Measurements from ENCODE around the gene PRRG3. TPM values are rescaled to one million over a fixed set of nuclear protein-coding genes. Genes with fewer than 3 reads are reported as not detected.

The PRRG3 gene
- total RNA-seq, 1 donor from 2014 or later: 1.9 TPM

DNA sequence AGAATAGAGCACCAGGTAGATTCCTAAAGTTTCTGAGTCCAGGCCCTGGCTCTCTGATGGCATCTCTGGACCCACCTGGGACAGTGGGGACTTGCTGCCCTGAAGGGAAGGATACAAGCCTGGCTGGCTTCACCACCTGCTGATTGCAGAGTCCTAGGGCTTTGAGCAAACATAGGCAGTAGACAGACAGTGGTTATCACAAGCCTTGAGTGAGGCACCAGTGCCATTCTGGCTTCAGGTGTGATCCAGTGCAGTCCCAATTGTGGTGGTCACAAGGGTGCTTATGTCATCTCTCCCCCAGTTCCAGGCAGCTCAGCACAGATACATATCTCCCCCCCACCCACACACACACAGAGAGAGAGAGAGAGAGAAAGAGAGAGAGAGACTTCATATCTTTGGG is 6.6 kb upstream of the PRRG3 start:
- H3K27me3 Mint-ChIP-seq (ENCODE audit: insufficient read depth, low read depth): no peaks in the 10 kb centered on the region
- H3K9ac ChIP-seq: no peak overlapping the region
- no peaks in the 10 kb centered on the region for H3K36me3 Mint-ChIP-seq
- H3K4me1 ChIP-seq: no peaks in the 10 kb centered on the region
- no peaks in the 10 kb centered on the region for H3K36me3 ChIP-seq
- no peak overlapping the region for H3K27ac Mint-ChIP-seq
- H3K4me3 ChIP-seq: no peak overlapping the region
- H2AFZ ChIP-seq (replicated peaks): no peak overlapping the region
- DNase-seq (ENCODE audit: low spot score): no peak
- H3K4me1 Mint-ChIP-seq: no peaks in the 10 kb centered on the region
- peaks cover 12% of the 10 kb centered on the region for H3K27me3 ChIP-seq
- H3K9me3 ChIP-seq (ENCODE audit: low read depth): no peaks in the 10 kb centered on the region
- no peaks in the 10 kb centered on the region for H3K79me2 ChIP-seq (ENCODE audit: low read depth)
- peaks cover 5% of the 10 kb centered on the region for H3K9me3 Mint-ChIP-seq
- H3K4me2 ChIP-seq: no peak overlapping the region
- H3K27ac ChIP-seq: no peak overlapping the region
- H3K4me3 Mint-ChIP-seq: no peak overlapping the region
- TF ChIP-seq, protein P1, sequence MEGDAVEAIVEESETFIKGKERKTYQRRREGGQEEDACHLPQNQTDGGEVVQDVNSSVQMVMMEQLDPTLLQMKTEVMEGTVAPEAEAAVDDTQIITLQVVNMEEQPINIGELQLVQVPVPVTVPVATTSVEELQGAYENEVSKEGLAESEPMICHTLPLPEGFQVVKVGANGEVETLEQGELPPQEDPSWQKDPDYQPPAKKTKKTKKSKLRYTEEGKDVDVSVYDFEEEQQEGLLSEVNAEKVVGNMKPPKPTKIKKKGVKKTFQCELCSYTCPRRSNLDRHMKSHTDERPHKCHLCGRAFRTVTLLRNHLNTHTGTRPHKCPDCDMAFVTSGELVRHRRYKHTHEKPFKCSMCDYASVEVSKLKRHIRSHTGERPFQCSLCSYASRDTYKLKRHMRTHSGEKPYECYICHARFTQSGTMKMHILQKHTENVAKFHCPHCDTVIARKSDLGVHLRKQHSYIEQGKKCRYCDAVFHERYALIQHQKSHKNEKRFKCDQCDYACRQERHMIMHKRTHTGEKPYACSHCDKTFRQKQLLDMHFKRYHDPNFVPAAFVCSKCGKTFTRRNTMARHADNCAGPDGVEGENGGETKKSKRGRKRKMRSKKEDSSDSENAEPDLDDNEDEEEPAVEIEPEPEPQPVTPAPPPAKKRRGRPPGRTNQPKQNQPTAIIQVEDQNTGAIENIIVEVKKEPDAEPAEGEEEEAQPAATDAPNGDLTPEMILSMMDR (IDR thresholded peaks at IDR 0.05): no peak
- no peak for TF ChIP-seq EZH2phosphoT487 (IDR thresholded peaks at IDR 0.05)
- H4K20me1 ChIP-seq (ENCODE audit: low read depth): no peaks in the 10 kb centered on the region
- no peaks in the 10 kb centered on the region for H3F3A ChIP-seq (ENCODE audit: low read depth)

GRCh38 chrX:151692825-151693224 is 2.4 kb upstream of the PRRG3 start:
- H3K4me3 ChIP-seq: no peak overlapping the region
- H3K4me1 ChIP-seq: no peaks in the 10 kb centered on the region
- no peaks in the 10 kb centered on the region for H3K9me3 ChIP-seq (ENCODE audit: low read depth)
- TF ChIP-seq EZH2 (IDR thresholded peaks at IDR 0.05): no peak
- TF ChIP-seq EZH2phosphoT487 (IDR thresholded peaks at IDR 0.05): no peak
- TF ChIP-seq, protein P1 (IDR thresholded peaks at IDR 0.05): no peak
- no peak overlapping the region for H3K4me3 Mint-ChIP-seq
- no peak overlapping the region for H3K4me2 ChIP-seq
- no peaks in the 10 kb centered on the region for H3K36me3 ChIP-seq
- no peak overlapping the region for H3K9ac ChIP-seq
- no peak overlapping the region for H3K27ac Mint-ChIP-seq
- H3K36me3 Mint-ChIP-seq: no peaks in the 10 kb centered on the region
- H4K20me1 ChIP-seq (ENCODE audit: low read depth): no peaks in the 10 kb centered on the region
- H3K79me2 ChIP-seq (ENCODE audit: low read depth): no peaks in the 10 kb centered on the region
- no peak for DNase-seq (ENCODE audit: low spot score)
- H3K27me3 ChIP-seq: peaks cover 40% of the 10 kb centered on the region
- H3K9me3 Mint-ChIP-seq: peaks cover 14% of the 10 kb centered on the region
- H3K4me1 Mint-ChIP-seq: peaks cover 7% of the 10 kb centered on the region
- H3K27me3 Mint-ChIP-seq (ENCODE audit: insufficient read depth, low read depth): peaks cover 8% of the 10 kb centered on the region
- no peaks in the 10 kb centered on the region for H3F3A ChIP-seq (ENCODE audit: low read depth)
- H3K27ac ChIP-seq: no peak overlapping the region
- no peak overlapping the region for H2AFZ ChIP-seq (replicated peaks)

- Mint-ChIP-seq H3K27ac (no peak overlapping the region), H3K4me1 (peaks cover 7% of the 10 kb centered on the region), H3K9me3 (peaks cover 16% of the 10 kb centered on the region), H3K4me3 (peak overlapping the region; percentile 73), H3K36me3 (no peaks in the 10 kb centered on the region), H3K27me3 (ENCODE audit: insufficient read depth, low read depth) (peaks cover 11% of the 10 kb centered on the region)
- H3K27me3 ChIP-seq: peaks cover 40% of the 10 kb centered on the region
- no peaks in the 10 kb centered on the region for H3K79me2 ChIP-seq (ENCODE audit: low read depth)
- no peak for DNase-seq (ENCODE audit: low spot score)
- H3K36me3 ChIP-seq: no peaks in the 10 kb centered on the region
- no peak overlapping the region for H3K27ac ChIP-seq
- no peaks in the 10 kb centered on the region for H3K4me1 ChIP-seq
- TF ChIP-seq EZH2 (IDR thresholded peaks at IDR 0.05) (no peak), EZH2phosphoT487 (IDR thresholded peaks at IDR 0.05) (no peak)
- TF ChIP-seq, protein P1 (IDR thresholded peaks at IDR 0.05): no peak
- peak overlapping the region; percentile 42 for H3K4me2 ChIP-seq
- H3K9ac ChIP-seq: no peak overlapping the region
- H3K4me3 ChIP-seq: peak overlapping the region; percentile 55
- H2AFZ ChIP-seq (replicated peaks): no peak overlapping the region
- H3K9me3 ChIP-seq (ENCODE audit: low read depth): no peaks in the 10 kb centered on the region
- no peaks in the 10 kb centered on the region for H4K20me1 ChIP-seq (ENCODE audit: low read depth)
- H3F3A ChIP-seq (ENCODE audit: low read depth): no peaks in the 10 kb centered on the region
Measured at GRCh38 chrX:151694121-151694520, 1.1 kb upstream of the PRRG3 start.
